Uterus (tissue), 2 donors: ENCODE measurements around the gene LRRC56.

Experiments used
- CTCF ChIP-seq, 4 experiments: fragments of 200-600 bp in 2 of 4; fragments of 450-650 bp in 2 of 4; sonication (generic) in 2 of 4; IDR thresholded peaks; one replicate each; pipeline ENCODE4 v1.5.1; 2016 to 2019; ENCODE audit warnings: antibody characterized with exemption in 4 of 4, mild to moderate bottlenecking in 2 of 4, moderate library complexity in 1 of 4
- POLR2A ChIP-seq, 2 donors: fragments of 450-650 bp; IDR thresholded peaks; one replicate each; pipeline ENCODE4 v1.6.1; 2016; ENCODE audit warnings: antibody characterized with exemption in 2 of 2, mild to moderate bottlenecking in 1 of 2, moderate library complexity in 1 of 2

GRCh38 chr11:544817-545166, 7.5 kb downstream of the LRRC56 start:
- TF ChIP-seq CTCF (IDR thresholded peaks at IDR 0.05) (no peak), POLR2A (IDR thresholded peaks at IDR 0.05) (no peak)
